GM18505 (cell line): ENCODE results near the gene RFXANK.

Experiments
- ATAC-seq: cut with Tn5 transposase; IDR thresholded peaks from one replicate; pipeline ENCODE4 v1.9.1; 2021; ENCODE audit not compliant: unreplicated experiment
- POLR2A ChIP-seq: IDR thresholded peaks from 4 replicates; pipeline ENCODE4 v1.6.1; 2011; ENCODE audit warnings: borderline replicate concordance; ENCODE audit not compliant: insufficient read depth, insufficient read length; ENCODE audit errors: extremely low read depth

Gene RFXANK

GRCh38 chr19:19204181-19204580, 12.1 kb downstream of the RFXANK start:
- no peak for TF ChIP-seq POLR2A

GRCh38 chr19:19205416-19206410, 13.7 kb downstream of the RFXANK start:
- no peak for ATAC-seq
- no peak for TF ChIP-seq POLR2A

More at GRCh38 chr19:19204181-19204580, 12.1 kb downstream of the RFXANK start:
- no peak for ATAC-seq

GRCh38 chr19:19206938-19207337, 14.9 kb downstream of the RFXANK start:
- TF ChIP-seq POLR2A = no peak
- ATAC-seq = no peak

- TF ChIP-seq POLR2A = no peak
- no peak for ATAC-seq
Measured at GRCh38 chr19:19207637-19208572, 15.8 kb downstream of the RFXANK start.

- TF ChIP-seq POLR2A = no peak
- no peak for ATAC-seq
Measured at GRCh38 chr19:19209372-19209771, 17.3 kb downstream of the RFXANK start.

GRCh38 chr19:19211499-19212420, 19.7 kb downstream of the RFXANK start, which contains the start of gene NCAN:
Gene NCAN, plus strand, starts transcription at chr19:19211958. Its CDS starts 4,996 bp downstream, at chr19:19216954.
- no peak for ATAC-seq
- TF ChIP-seq POLR2A = no peak

- TF ChIP-seq POLR2A = no peak
- no peak for ATAC-seq
Measured at GRCh38 chr19:19212916-19213315, 20.9 kb downstream of the RFXANK start.

GRCh38 chr19:19213426-19214158, 21.5 kb downstream of the RFXANK start:
- ATAC-seq = no peak
- no peak for TF ChIP-seq POLR2A

- ATAC-seq = no peak
- no peak for TF ChIP-seq POLR2A
Measured at GRCh38 chr19:19214159-19214490, 22.1 kb downstream of the RFXANK start.

- no peak for ATAC-seq
- no peak for TF ChIP-seq POLR2A
Measured at GRCh38 chr19:19214892-19215291, 22.8 kb downstream of the RFXANK start.

GRCh38 chr19:19215792-19216191, 23.7 kb downstream of the RFXANK start:
- ATAC-seq = no peak
- TF ChIP-seq POLR2A = no peak

- TF ChIP-seq POLR2A = no peak
- no peak for ATAC-seq
Measured at GRCh38 chr19:19217099-19217498, 25.0 kb downstream of the RFXANK start.
